Right atrium auricular region (tissue), 2 donors: ENCODE data around the gene TRHDE. TPM values are rescaled to one million over a fixed set of nuclear protein-coding genes. Genes with fewer than 3 reads are reported as not detected.

Experiments used
- DNase-seq: peaks from one replicate; pipeline ENCODE4 v3.0.0-alpha.2; 2019; ENCODE audit warnings: low spot score
- H3K27ac ChIP-seq, 2 donors: fragments of 200-600 bp; sonication (generic); 1 replicate in 1 of 2; 2 replicates in 1 of 2; pipeline ENCODE4 v1.5.1; 2016 to 2019
- H3K27me3 ChIP-seq, 2 donors: fragments of 200-600 bp; sonication (generic); one replicate each; pipeline versions ENCODE4 v1.5.1 to v1.6.0; 2017 to 2019
- H3K36me3 ChIP-seq: fragments of 200-600 bp; sonication (generic); one replicate; pipeline ENCODE4 v1.5.1; 2016
- H3K4me1 ChIP-seq, 2 donors: fragments of 200-600 bp; sonication (generic); one replicate each; pipeline versions ENCODE4 v1.5.1 to v1.6.0; 2017 to 2019
- H3K4me3 ChIP-seq, 2 donors: fragments of 200-600 bp; sonication (generic); 1 replicate in 1 of 2; 2 replicates in 1 of 2; pipeline ENCODE4 v1.5.1; 2017 to 2019; ENCODE audit warnings: mild to moderate bottlenecking in 1 of 2, moderate library complexity in 1 of 2
- H3K9me3 ChIP-seq, 2 donors: fragments of 200-600 bp; sonication (generic); one replicate each; pipeline ENCODE4 v1.5.1; 2019
- total RNA-seq, 2 donors: library from RNA; depleted of rRNA; stranded (reverse); fragments of >200 nt; gene quantifications; one replicate each; pipeline ENCODE4 v1.1.0, GENCODE V29; 2016
- TF ChIP-seq, protein P1 (sequence below), 2 donors: fragments of 200-600 bp; sonication (generic); IDR thresholded peaks; one replicate each; pipeline ENCODE4 v1.5.1; 2019; ENCODE audit warnings: antibody characterized with exemption in 2 of 2

Gene TRHDE
- total RNA-seq, 2 donors from 2014 or later, result 0.37 to 3.4 TPM

DNA sequence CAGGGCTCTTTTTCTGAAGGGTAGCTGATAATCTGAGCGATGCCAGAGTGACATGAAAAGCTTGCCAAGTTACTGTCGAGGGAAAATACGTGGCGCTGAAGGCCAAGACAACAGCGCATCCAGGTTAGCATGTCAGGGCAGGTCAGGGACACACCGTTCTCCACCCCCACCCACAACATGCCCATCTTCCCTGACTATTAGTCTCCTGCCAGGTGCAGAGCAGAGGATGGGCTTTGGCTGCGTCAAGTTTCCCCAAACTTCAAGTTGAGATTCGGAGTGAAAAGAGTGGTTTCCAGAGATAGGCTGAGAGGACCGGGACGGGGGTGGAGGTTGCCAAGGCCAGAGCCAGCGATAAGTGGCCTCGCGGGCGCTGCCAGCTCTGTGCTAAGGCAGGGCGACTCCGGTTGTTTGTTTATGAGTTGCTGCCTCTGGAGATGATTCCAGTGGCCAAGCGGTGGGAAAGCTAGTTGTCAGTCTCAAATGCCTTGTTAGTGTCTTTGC, 1.7 kb downstream of the TRHDE start:
- DNase-seq, result peak; percentile 59
- H3K27ac ChIP-seq, result no peak overlapping the region
- peak overlapping the region in 1 of 2 donors; percentile 51 for H3K4me3 ChIP-seq
- peaks cover 0 to 25% of the 10 kb centered on the region in 2 donors for H3K4me1 ChIP-seq
- H3K36me3 ChIP-seq, result no peaks in the 10 kb centered on the region
- no peaks in the 10 kb centered on the region for H3K9me3 ChIP-seq
- TF ChIP-seq, protein P1, sequence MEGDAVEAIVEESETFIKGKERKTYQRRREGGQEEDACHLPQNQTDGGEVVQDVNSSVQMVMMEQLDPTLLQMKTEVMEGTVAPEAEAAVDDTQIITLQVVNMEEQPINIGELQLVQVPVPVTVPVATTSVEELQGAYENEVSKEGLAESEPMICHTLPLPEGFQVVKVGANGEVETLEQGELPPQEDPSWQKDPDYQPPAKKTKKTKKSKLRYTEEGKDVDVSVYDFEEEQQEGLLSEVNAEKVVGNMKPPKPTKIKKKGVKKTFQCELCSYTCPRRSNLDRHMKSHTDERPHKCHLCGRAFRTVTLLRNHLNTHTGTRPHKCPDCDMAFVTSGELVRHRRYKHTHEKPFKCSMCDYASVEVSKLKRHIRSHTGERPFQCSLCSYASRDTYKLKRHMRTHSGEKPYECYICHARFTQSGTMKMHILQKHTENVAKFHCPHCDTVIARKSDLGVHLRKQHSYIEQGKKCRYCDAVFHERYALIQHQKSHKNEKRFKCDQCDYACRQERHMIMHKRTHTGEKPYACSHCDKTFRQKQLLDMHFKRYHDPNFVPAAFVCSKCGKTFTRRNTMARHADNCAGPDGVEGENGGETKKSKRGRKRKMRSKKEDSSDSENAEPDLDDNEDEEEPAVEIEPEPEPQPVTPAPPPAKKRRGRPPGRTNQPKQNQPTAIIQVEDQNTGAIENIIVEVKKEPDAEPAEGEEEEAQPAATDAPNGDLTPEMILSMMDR (IDR thresholded peaks at IDR 0.05), result no peak
- peaks cover 10 to 14% of the 10 kb centered on the region in 2 donors for H3K27me3 ChIP-seq

DNA sequence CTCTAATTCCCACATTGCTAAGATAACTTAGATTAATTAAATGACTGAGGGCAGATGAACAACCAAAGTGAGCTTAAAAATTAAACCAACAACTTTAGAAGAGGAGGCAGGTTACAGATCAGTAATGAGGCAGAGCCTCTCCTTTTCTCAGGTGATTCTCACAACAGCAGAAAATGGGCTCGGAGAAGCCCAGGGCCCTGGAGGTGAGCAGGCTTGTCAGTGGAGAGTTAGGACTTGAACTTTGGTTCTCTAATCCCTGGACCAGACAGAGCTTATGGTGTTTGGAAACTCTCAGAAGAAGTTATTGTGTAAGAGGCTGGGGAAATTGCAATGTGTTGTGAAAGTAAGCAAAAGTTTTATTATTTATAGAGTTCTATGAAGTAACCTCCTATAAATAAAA, 2.8 kb downstream of the TRHDE start:
- no peak for DNase-seq
- Histone ChIP-seq H3K27me3 (peaks cover 10 to 14% of the 10 kb centered on the region in 2 donors), H3K4me3 (no peak overlapping the region)

DNA sequence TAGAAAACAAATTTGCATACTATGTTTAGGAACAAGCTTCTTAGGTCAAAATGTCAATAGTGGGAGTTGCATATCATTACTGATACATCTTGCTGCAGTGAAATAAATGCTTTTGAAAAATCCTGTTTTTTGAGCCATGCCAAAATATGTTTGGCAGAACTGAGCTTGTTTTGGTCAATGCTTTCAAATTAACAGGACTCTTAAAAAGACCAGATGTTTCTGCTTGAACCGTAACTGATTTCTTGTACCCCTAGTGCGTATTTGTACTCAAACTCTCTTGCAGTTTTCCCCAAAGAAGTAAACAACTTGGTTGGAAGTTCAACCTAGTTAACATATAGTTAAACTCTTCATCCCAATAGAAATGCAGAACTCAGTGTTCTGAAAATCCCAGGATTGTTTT, 3.4 kb downstream of the TRHDE start:
- H3K4me3 ChIP-seq, result no peak overlapping the region
- H3K27ac ChIP-seq, result no peak overlapping the region
- no peak for DNase-seq
- H3K9me3 ChIP-seq, result no peaks in the 10 kb centered on the region
- TF ChIP-seq, protein P1 (IDR thresholded peaks at IDR 0.05), result no peak
- H3K27me3 ChIP-seq, result peaks cover 10 to 14% of the 10 kb centered on the region in 2 donors
- peaks cover 0 to 25% of the 10 kb centered on the region in 2 donors for H3K4me1 ChIP-seq
- no peaks in the 10 kb centered on the region for H3K36me3 ChIP-seq

More for the DNA sequence above, 2.8 kb downstream of the TRHDE start:
- Histone ChIP-seq H3K27ac (no peak overlapping the region), H3K36me3 (no peaks in the 10 kb centered on the region), H3K9me3 (no peaks in the 10 kb centered on the region), H3K4me1 (peaks cover 0 to 25% of the 10 kb centered on the region in 2 donors)
- TF ChIP-seq, protein P1 (IDR thresholded peaks at IDR 0.05), result no peak

DNA sequence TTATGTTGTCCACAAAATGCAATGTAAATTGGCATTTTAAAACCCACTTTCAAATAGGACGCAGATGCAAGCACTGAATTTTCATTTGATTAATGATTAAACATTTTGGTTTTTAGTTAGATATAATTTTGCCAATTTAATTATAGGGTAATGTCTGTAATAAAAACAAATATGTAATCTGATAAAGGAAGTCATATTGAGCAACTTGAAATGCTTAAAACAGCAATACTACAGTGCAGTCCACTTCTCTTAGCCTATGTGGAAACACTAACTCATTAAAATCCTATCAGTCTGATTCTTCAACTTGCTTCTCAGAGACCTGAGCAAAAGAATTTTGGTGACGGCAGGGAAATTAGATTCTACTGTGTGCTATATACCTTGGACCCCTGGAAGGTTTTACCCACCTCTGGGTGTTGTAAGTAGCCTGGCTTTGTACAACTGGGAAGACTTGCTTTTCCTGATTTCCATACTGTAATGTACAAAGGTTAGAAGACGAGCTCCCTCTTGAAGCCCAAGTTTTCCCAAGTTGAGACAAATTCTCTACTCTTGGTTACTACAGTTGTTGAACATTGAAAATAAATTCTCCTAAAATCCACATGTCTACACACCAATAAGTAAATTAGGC, 4.1 kb downstream of the TRHDE start:
- H3K27ac ChIP-seq, result no peak overlapping the region
- DNase-seq, result no peak
- H3K4me1 ChIP-seq, result peaks cover 0 to 25% of the 10 kb centered on the region in 2 donors
- peaks cover 10 to 14% of the 10 kb centered on the region in 2 donors for H3K27me3 ChIP-seq
- no peaks in the 10 kb centered on the region for H3K9me3 ChIP-seq
- H3K4me3 ChIP-seq, result no peak overlapping the region
- H3K36me3 ChIP-seq, result no peaks in the 10 kb centered on the region
- TF ChIP-seq, protein P1 (IDR thresholded peaks at IDR 0.05), result no peak

DNA sequence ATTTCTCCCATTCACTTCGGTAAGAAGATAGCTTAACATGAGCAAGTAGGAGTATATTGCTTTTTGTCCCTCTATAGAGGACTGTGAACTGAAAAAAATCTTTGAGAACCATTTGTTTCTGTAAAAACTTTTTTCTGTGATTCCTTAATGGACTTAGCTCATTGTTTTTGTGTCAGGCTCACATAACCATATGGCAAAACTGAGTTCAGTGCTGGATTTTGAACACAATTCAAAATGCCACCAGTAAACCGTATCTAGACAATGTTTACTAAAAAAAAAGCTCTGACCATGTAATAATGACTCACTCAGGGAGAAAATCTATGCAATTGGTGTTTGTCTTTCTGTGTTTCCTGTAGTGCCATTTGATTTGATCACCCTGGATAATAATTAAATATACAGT, 5.2 kb downstream of the TRHDE start:
- Histone ChIP-seq H3K27ac (no peak overlapping the region), H3K27me3 (peaks cover 7 to 10% of the 10 kb centered on the region in 2 donors), H3K36me3 (no peaks in the 10 kb centered on the region), H3K4me3 (no peak overlapping the region), H3K9me3 (no peaks in the 10 kb centered on the region), H3K4me1 (peaks cover 0 to 16% of the 10 kb centered on the region in 2 donors)
- no peak for DNase-seq
- TF ChIP-seq, protein P1 (IDR thresholded peaks at IDR 0.05), result no peak
